ENCODE measurements around the gene SPATA13.
"Not testable (repeated sequence)": the region's sequence is repeated elsewhere in the genome, so short reads cannot be mapped to it uniquely, and the experiment has no call there.

The SPATA13 gene

GRCh38 chr13:24118576-24118975 lies 41.9 kb upstream of the SPATA13 start:
- Histone ChIP-seq H3K4me3 (IDR thresholded peaks at IDR 0.05; ENCODE audit: insufficient read depth, low read depth, low read length) (no peak overlapping the region), H3K9ac (no peak overlapping the region), H3K27ac (no peak overlapping the region), H3K4me2 (no peak overlapping the region), H3K79me2 (ENCODE audit: insufficient read depth, low read depth) (no peaks in the 10 kb centered on the region), H3K27me3 (ENCODE audit: insufficient read depth, low read depth) (no peaks in the 10 kb centered on the region), H2AFZ (ENCODE audit: low read depth) (no peak overlapping the region), H3K36me3 (ENCODE audit: insufficient read depth) (no peaks in the 10 kb centered on the region), H3K4me1 (ENCODE audit: low read depth, poor library complexity, severe bottlenecking) (no peaks in the 10 kb centered on the region), H4K20me1 (ENCODE audit: insufficient read depth) (no peaks in the 10 kb centered on the region)
- TF ChIP-seq, protein P1, sequence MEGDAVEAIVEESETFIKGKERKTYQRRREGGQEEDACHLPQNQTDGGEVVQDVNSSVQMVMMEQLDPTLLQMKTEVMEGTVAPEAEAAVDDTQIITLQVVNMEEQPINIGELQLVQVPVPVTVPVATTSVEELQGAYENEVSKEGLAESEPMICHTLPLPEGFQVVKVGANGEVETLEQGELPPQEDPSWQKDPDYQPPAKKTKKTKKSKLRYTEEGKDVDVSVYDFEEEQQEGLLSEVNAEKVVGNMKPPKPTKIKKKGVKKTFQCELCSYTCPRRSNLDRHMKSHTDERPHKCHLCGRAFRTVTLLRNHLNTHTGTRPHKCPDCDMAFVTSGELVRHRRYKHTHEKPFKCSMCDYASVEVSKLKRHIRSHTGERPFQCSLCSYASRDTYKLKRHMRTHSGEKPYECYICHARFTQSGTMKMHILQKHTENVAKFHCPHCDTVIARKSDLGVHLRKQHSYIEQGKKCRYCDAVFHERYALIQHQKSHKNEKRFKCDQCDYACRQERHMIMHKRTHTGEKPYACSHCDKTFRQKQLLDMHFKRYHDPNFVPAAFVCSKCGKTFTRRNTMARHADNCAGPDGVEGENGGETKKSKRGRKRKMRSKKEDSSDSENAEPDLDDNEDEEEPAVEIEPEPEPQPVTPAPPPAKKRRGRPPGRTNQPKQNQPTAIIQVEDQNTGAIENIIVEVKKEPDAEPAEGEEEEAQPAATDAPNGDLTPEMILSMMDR (conservative IDR thresholded peaks at IDR 0.05; ENCODE audit: low read depth, low read length): no peak

- Histone ChIP-seq H3K27me3 (ENCODE audit: insufficient read depth, low read depth) (no peaks in the 10 kb centered on the region), H3K79me2 (ENCODE audit: insufficient read depth, low read depth) (no peaks in the 10 kb centered on the region), H3K9ac (no peak overlapping the region), H3K4me1 (ENCODE audit: low read depth, poor library complexity, severe bottlenecking) (no peaks in the 10 kb centered on the region), H3K27ac (no peak overlapping the region), H3K36me3 (ENCODE audit: insufficient read depth) (no peaks in the 10 kb centered on the region), H3K4me3 (IDR thresholded peaks at IDR 0.05; ENCODE audit: insufficient read depth, low read depth, low read length) (no peak overlapping the region), H4K20me1 (ENCODE audit: insufficient read depth) (no peaks in the 10 kb centered on the region), H3K4me2 (no peak overlapping the region), H2AFZ (ENCODE audit: low read depth) (no peak overlapping the region)
- TF ChIP-seq, protein P1 (conservative IDR thresholded peaks at IDR 0.05; ENCODE audit: low read depth, low read length): no peak
Measured at GRCh38 chr13:24119626-24120508, 40.7 kb upstream of the SPATA13 start.

DNA sequence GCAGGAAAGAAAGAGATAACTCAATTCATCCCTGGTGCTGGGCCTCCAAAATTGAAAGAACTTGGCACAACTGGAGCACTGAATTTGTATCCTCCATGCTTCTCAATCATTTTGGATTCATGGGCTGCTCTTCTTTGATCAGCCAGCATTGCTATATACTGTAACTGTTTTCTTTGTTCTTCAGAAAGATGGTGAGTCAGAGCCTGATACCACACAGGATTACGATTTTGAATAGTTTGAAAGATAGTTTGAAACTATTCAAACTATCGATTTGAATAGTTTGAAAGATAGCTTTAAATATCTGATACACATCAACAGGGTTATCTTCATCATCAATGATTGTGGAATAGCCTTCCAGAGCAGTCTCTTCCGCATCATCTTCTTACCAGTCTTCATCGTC lies 38.5 kb upstream of the SPATA13 start:
- H3K4me1 ChIP-seq (ENCODE audit: low read depth, poor library complexity, severe bottlenecking); H3K27me3 ChIP-seq (ENCODE audit: insufficient read depth, low read depth); H3K4me3 ChIP-seq (IDR thresholded peaks at IDR 0.05; ENCODE audit: insufficient read depth, low read depth, low read length); H3K9ac ChIP-seq; H4K20me1 ChIP-seq (ENCODE audit: insufficient read depth); H3K36me3 ChIP-seq (ENCODE audit: insufficient read depth); H3K4me2 ChIP-seq; H3K79me2 ChIP-seq (ENCODE audit: insufficient read depth, low read depth); H2AFZ ChIP-seq (ENCODE audit: low read depth); H3K27ac ChIP-seq: not testable (repeated sequence)

DNA sequence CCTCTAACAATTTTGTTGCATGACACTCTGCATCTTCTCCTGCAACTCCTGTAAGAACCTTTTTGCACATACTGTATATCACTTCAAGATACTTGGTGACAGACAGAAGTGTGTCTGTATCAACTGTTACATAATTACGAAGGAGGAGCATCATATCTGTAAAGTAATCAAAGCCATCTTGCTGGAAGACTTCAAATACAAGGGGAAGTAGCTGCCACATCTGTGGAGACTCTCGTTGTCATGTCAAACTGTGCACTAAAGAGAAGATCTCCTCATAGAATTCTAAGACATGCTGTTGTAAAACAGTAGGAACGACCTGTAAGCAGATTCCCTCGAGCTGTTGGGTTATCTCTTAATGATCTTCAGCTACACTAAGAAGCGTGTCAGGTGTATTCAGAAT lies 38.0 kb upstream of the SPATA13 start:
- Histone ChIP-seq H3K27ac (no peak overlapping the region), H3K36me3 (ENCODE audit: insufficient read depth) (no peaks in the 10 kb centered on the region), H3K4me3 (IDR thresholded peaks at IDR 0.05; ENCODE audit: insufficient read depth, low read depth, low read length) (no peak overlapping the region), H4K20me1 (ENCODE audit: insufficient read depth) (no peaks in the 10 kb centered on the region), H3K9ac (no peak overlapping the region), H3K79me2 (ENCODE audit: insufficient read depth, low read depth) (no peaks in the 10 kb centered on the region), H3K27me3 (ENCODE audit: insufficient read depth, low read depth) (no peaks in the 10 kb centered on the region), H3K4me2 (no peak overlapping the region), H3K4me1 (ENCODE audit: low read depth, poor library complexity, severe bottlenecking) (no peaks in the 10 kb centered on the region), H2AFZ (ENCODE audit: low read depth) (no peak overlapping the region)
- TF ChIP-seq, protein P1 (conservative IDR thresholded peaks at IDR 0.05; ENCODE audit: low read depth, low read length): no peak

GRCh38 chr13:24123761-24124160 lies 36.8 kb upstream of the SPATA13 start:
- Histone ChIP-seq H3K27me3 (ENCODE audit: insufficient read depth, low read depth) (no peaks in the 10 kb centered on the region), H3K79me2 (ENCODE audit: insufficient read depth, low read depth) (no peaks in the 10 kb centered on the region), H3K4me1 (ENCODE audit: low read depth, poor library complexity, severe bottlenecking) (no peaks in the 10 kb centered on the region), H3K27ac (no peak overlapping the region), H2AFZ (ENCODE audit: low read depth) (no peak overlapping the region), H3K4me2 (no peak overlapping the region), H3K36me3 (ENCODE audit: insufficient read depth) (no peaks in the 10 kb centered on the region), H3K4me3 (IDR thresholded peaks at IDR 0.05; ENCODE audit: insufficient read depth, low read depth, low read length) (no peak overlapping the region), H3K9ac (no peak overlapping the region), H4K20me1 (ENCODE audit: insufficient read depth) (no peaks in the 10 kb centered on the region)
- TF ChIP-seq, protein P1 (conservative IDR thresholded peaks at IDR 0.05; ENCODE audit: low read depth, low read length): no peak

Data from KMS-11 (cell line).